Measurements from ENCODE around the gene PTPRE. TPM values are rescaled to one million over a fixed set of nuclear protein-coding genes. Genes with fewer than 3 reads are reported as not detected.

The PTPRE gene
- total and polyA plus RNA-seq, 8 donors: 6.8 to 88.7 (median 9.3) TPM

DNA sequence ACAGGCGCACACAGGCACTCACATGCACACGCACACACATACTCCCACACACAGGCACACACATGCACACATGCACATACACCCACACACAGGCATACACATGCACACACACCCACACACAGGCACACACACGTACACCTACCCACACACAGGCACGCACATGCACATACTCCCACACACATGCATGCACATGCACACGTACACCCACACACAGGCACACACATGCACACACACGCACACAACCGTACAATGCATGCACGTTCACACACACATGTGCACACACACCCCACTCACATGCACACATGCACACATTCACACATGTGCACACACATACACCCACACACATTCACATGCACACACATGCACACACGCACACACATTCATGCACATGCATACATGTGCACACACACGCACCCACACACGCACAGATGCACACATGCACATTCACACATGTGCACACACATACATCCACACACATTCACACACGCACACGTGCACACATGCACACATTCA is 160.0 kb downstream of the PTPRE start:
- no peaks in the 10 kb centered on the region for H3K27me3 ChIP-seq
- H3K27ac ChIP-seq: no peak overlapping the region
- TF ChIP-seq, protein P1, sequence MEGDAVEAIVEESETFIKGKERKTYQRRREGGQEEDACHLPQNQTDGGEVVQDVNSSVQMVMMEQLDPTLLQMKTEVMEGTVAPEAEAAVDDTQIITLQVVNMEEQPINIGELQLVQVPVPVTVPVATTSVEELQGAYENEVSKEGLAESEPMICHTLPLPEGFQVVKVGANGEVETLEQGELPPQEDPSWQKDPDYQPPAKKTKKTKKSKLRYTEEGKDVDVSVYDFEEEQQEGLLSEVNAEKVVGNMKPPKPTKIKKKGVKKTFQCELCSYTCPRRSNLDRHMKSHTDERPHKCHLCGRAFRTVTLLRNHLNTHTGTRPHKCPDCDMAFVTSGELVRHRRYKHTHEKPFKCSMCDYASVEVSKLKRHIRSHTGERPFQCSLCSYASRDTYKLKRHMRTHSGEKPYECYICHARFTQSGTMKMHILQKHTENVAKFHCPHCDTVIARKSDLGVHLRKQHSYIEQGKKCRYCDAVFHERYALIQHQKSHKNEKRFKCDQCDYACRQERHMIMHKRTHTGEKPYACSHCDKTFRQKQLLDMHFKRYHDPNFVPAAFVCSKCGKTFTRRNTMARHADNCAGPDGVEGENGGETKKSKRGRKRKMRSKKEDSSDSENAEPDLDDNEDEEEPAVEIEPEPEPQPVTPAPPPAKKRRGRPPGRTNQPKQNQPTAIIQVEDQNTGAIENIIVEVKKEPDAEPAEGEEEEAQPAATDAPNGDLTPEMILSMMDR (IDR thresholded peaks at IDR 0.05): no peak
- ATAC-seq: no peak
- intact Hi-C loops (cut with DNase I): no loop called here
- peaks cover 12 to 59% of the 10 kb centered on the region in 2 donors for H3K4me1 ChIP-seq
- H3K9me3 ChIP-seq: no peaks in the 10 kb centered on the region
- no peak overlapping the region for H3K4me3 ChIP-seq
- peaks cover 0 to 90% of the 10 kb centered on the region in 2 donors for H3K36me3 ChIP-seq
- DNase-seq: no peak

GRCh38 chr10:128067691-128068397 is 160.9 kb downstream of the PTPRE start:
- intact Hi-C loops (cut with DNase I): loop anchor here in 1 of 2 donors (2.0 kb wide), 1 partner anchor 161 kb away; the partner anchor contains the start of gene PTPRE

DNA sequence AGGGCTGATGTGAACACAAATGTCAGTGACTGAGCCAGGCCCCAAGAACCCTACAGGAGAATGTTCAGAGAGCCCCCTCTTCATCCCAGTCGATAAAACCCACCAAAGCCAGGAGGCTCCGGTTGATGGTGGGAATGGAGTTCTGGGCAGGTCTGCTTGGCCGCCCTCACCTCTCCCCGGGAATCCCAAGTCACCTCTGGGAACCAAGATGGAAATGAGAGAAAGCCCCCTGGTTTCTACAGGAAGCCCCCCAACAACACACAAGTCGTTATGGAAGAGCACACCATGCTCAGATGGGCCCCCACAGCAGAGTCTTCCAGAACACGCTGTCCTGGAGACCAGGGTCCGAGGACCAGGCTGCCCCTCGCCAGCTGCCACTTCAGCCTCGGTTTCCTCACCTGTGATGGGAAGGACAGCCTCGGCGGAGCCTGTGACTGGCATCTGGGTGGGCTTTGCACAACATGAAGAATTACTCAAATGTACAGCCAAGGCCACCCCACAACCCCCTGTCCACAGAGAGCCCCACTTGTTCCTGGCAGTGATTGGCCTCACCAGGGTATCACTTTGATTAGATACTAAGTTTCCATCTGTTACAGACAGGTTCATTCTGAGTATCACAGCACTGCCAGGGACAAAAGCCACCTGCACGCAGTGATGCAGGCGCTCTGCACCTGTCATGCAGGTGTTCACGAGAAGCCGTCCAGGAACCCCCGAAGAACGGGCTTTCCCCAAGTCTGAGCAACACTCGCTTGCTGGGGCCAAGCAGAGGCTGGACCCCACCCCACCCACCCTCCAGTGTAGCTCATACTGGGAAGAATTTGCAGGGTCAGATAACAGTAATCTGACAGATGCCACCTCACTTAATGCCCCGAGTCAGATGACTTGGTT is 161.7 kb downstream of the PTPRE start:
- no peak for ATAC-seq
- H3K27me3 ChIP-seq: no peaks in the 10 kb centered on the region
- no peak overlapping the region for H3K4me3 ChIP-seq
- peaks cover 0 to 96% of the 10 kb centered on the region in 2 donors for H3K36me3 ChIP-seq
- TF ChIP-seq, protein P1 (IDR thresholded peaks at IDR 0.05): no peak
- H3K4me1 ChIP-seq: peaks cover 7 to 42% of the 10 kb centered on the region in 2 donors
- intact Hi-C loops (cut with DNase I): loop anchor here in 1 of 2 donors (2.0 kb wide), 1 partner anchor 162 kb away; the partner anchor contains the start of gene PTPRE
- no peaks in the 10 kb centered on the region for H3K9me3 ChIP-seq
- no peak for DNase-seq
- no peak overlapping the region for H3K27ac ChIP-seq

More at GRCh38 chr10:128067691-128068397, 160.9 kb downstream of the PTPRE start:
- H3K4me1 ChIP-seq: peaks cover 12 to 50% of the 10 kb centered on the region in 2 donors
- no peak overlapping the region for H3K4me3 ChIP-seq
- H3K27ac ChIP-seq: no peak overlapping the region
- ATAC-seq (no peak), DNase-seq (no peak)
- no peaks in the 10 kb centered on the region for H3K27me3 ChIP-seq
- peaks cover 0 to 93% of the 10 kb centered on the region in 2 donors for H3K36me3 ChIP-seq
- TF ChIP-seq, protein P1 (IDR thresholded peaks at IDR 0.05): no peak
- no peaks in the 10 kb centered on the region for H3K9me3 ChIP-seq

- TF ChIP-seq, protein P1 (IDR thresholded peaks at IDR 0.05): peak; percentile 78 to 79
- H3K36me3 ChIP-seq: peaks cover 0 to 97% of the 10 kb centered on the region in 2 donors
- H3K27me3 ChIP-seq: no peaks in the 10 kb centered on the region
- ATAC-seq (peak; percentile 80), DNase-seq (peak in 3 of 4 donors; percentile 68 to 88 (median 83))
- no peak overlapping the region for H3K27ac ChIP-seq
- H3K4me3 ChIP-seq: no peak overlapping the region
- H3K4me1 ChIP-seq: peaks cover 4 to 34% of the 10 kb centered on the region in 2 donors
- intact Hi-C loops (cut with DNase I): loop anchor here in 1 of 2 donors (2.0 to 10.0 kb wide), 4 partner anchors 32 to 207 kb away; partner anchors contain the start of gene PTPRE
- H3K9me3 ChIP-seq: no peaks in the 10 kb centered on the region
These were observed 162.6 kb downstream of the PTPRE start for GRCh38 chr10:128069351-128070051.
